Stimulated activated CD8-positive, alpha-beta memory T cell treated with anti-CD3 and anti-CD28 coated beads, Interleukin-2, amount 100 ng/mL, for 48 hours (primary cell): ENCODE results near the gene ECEL1.

Experiments used
- DNase-seq, 2 donors: peaks; one replicate each; pipeline ENCODE4 v3.0.0-alpha.2; 2020; ENCODE audit warnings: low read depth in 2 of 2

Gene ECEL1

GRCh38 chr2:232498452-232498851 lies 10.8 kb upstream of the ECEL1 start:
- DNase-seq, result no peak

- DNase-seq, result no peak
Observed at GRCh38 chr2:232497348-232497747, 9.7 kb upstream of the ECEL1 start.

GRCh38 chr2:232496501-232497270 lies 9.1 kb upstream of the ECEL1 start:
- no peak for DNase-seq

- DNase-seq, result no peak
Observed at GRCh38 chr2:232495292-232495691, 7.7 kb upstream of the ECEL1 start.

GRCh38 chr2:232494542-232494941 lies 6.9 kb upstream of the ECEL1 start:
- DNase-seq, result no peak

- DNase-seq, result no peak
Observed at GRCh38 chr2:232493701-232494474, 6.3 kb upstream of the ECEL1 start.

- DNase-seq, result no peak
Observed at GRCh38 chr2:232492963-232493700, 5.5 kb upstream of the ECEL1 start.

GRCh38 chr2:232492236-232492848 lies 4.7 kb upstream of the ECEL1 start:
- no peak for DNase-seq

- no peak for DNase-seq
Observed at GRCh38 chr2:232491139-232491780, 3.6 kb upstream of the ECEL1 start.

GRCh38 chr2:232490221-232491138 lies 2.8 kb upstream of the ECEL1 start:
- no peak for DNase-seq

GRCh38 chr2:232489516-232490220 lies 2.0 kb upstream of the ECEL1 start:
- DNase-seq, result no peak

GRCh38 chr2:232488721-232489300 lies 1.2 kb upstream of the ECEL1 start:
- no peak for DNase-seq

GRCh38 chr2:232488097-232488711 lies 570 bp upstream of the ECEL1 start:
- DNase-seq, result no peak

GRCh38 chr2:232486558-232487384 lies 863 bp downstream of the ECEL1 start:
- DNase-seq, result no peak

GRCh38 chr2:232485757-232486557 lies 1.7 kb downstream of the ECEL1 start:
- DNase-seq, result no peak

- DNase-seq, result no peak
Observed at GRCh38 chr2:232485348-232485756, 2.3 kb downstream of the ECEL1 start.

- no peak for DNase-seq
Observed at GRCh38 chr2:232484628-232485347, 2.8 kb downstream of the ECEL1 start.
